ENCODE results near the gene SLC35E4.

DNA sequence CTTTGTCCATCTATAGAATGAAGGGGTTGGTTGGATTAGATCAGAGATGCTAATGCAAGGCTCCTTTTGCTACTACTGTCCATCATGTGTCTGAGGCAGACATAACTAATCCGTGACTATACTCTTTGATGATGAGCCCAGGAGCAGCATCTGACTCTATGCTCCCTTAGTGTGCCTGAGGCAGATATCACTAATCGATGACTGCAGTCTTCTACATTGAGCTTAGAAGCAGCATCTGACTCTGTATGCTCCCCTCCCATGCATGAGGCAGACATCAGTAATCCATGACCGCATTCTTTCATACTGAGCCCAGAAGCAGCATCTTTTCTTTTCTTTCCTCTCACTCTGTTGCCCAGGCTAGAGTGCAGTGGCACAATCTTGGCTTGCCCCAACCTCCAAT lies 24.4 kb upstream of the SLC35E4 start:
- TF ChIP-seq SOX6 (IDR thresholded peaks at IDR 0.05), result no peak
- TF ChIP-seq, protein P1, sequence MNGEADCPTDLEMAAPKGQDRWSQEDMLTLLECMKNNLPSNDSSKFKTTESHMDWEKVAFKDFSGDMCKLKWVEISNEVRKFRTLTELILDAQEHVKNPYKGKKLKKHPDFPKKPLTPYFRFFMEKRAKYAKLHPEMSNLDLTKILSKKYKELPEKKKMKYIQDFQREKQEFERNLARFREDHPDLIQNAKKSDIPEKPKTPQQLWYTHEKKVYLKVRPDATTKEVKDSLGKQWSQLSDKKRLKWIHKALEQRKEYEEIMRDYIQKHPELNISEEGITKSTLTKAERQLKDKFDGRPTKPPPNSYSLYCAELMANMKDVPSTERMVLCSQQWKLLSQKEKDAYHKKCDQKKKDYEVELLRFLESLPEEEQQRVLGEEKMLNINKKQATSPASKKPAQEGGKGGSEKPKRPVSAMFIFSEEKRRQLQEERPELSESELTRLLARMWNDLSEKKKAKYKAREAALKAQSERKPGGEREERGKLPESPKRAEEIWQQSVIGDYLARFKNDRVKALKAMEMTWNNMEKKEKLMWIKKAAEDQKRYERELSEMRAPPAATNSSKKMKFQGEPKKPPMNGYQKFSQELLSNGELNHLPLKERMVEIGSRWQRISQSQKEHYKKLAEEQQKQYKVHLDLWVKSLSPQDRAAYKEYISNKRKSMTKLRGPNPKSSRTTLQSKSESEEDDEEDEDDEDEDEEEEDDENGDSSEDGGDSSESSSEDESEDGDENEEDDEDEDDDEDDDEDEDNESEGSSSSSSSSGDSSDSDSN (IDR thresholded peaks at IDR 0.05; ENCODE audit: borderline replicate concordance in 1 of 2, low read depth in 2 of 2, low read length in 2 of 2), result no peak
- TF ChIP-seq SAFB2 (IDR thresholded peaks at IDR 0.05; ENCODE audit: borderline replicate concordance, low read depth, low read length, severe bottlenecking), result no peak
